ENCODE data around the gene RBM20. TPM values are rescaled to one million over a fixed set of nuclear protein-coding genes. Genes with fewer than 3 reads are reported as not detected.
A peak's percentile ranks its signal among the peaks of the same experiment; 100 is the strongest.

Gene RBM20
- total RNA-seq, 3 donors from 2014 or later: 0.48 to 3.1 (median 1.6) TPM

DNA sequence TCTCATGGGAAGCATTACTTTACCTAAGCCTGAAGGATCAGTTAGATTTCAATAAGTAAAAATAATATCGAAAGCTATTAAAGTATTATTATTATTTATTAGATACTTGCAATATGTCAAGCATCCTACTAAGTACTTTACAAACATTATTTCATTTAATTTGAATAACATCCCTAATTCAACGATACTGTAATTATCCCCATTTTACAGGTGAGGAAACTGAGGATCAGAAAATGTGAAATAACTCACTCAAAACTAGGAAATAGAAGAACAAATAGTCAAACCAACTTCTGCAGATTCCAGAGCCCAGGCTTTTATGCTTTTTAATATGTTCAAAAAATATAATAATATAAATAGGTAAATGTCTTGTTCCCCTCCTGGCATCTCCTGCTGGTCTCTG, 217.3 kb downstream of the RBM20 start:
- Histone ChIP-seq H3K4me1 (peaks cover 8 to 34% of the 10 kb centered on the region in 2 donors), H3K9me3 (no peaks in the 10 kb centered on the region), H3K27me3 (no peaks in the 10 kb centered on the region), H3K4me3 (no peak overlapping the region), H3K36me3 (no peaks in the 10 kb centered on the region), H3K27ac (peak overlapping the region; percentile 79 to 85)
- no peak for DNase-seq (ENCODE audit: low spot score in 2 of 2)
- TF ChIP-seq, protein P1, sequence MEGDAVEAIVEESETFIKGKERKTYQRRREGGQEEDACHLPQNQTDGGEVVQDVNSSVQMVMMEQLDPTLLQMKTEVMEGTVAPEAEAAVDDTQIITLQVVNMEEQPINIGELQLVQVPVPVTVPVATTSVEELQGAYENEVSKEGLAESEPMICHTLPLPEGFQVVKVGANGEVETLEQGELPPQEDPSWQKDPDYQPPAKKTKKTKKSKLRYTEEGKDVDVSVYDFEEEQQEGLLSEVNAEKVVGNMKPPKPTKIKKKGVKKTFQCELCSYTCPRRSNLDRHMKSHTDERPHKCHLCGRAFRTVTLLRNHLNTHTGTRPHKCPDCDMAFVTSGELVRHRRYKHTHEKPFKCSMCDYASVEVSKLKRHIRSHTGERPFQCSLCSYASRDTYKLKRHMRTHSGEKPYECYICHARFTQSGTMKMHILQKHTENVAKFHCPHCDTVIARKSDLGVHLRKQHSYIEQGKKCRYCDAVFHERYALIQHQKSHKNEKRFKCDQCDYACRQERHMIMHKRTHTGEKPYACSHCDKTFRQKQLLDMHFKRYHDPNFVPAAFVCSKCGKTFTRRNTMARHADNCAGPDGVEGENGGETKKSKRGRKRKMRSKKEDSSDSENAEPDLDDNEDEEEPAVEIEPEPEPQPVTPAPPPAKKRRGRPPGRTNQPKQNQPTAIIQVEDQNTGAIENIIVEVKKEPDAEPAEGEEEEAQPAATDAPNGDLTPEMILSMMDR (IDR thresholded peaks at IDR 0.05): no peak
- TF ChIP-seq POLR2A (IDR thresholded peaks at IDR 0.05): no peak
- TF ChIP-seq POLR2AphosphoS5 (IDR thresholded peaks at IDR 0.05): no peak
- intact Hi-C loops (cut with DNase I; ENCODE audit: low total_unique reads): no loop called here

DNA sequence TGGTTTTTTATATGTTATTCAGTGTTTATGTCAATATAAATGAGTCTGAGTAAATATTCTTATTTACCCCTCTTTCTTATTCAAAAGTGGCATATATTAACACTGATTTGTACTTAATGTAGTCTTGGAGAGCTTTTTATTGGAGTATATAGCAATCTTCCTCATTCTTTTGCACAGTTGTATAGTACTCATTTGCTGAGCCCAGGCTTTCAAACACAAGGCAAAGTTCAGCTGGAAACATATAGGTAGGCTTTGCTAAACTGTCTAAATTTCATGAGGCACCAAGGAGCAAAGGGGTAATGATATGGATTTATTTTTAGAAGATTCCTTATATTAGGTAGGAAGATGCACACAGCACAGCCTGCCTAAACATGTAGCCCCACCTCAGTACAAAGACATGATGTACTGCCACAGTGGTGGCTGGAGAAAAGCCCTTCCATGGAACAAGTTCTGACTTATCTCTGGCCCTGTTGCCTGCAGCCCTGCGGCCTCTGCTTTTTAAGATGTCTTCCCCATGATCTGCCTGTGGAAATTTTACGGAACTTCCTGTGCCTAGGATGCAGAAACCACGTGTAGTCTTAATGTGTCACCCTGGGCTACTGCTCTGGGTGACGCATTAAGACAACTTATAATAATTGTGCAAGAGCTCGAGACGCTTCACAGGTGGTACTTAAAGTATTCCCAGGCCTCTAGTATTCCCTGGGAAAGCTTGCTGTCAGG, 218.0 kb downstream of the RBM20 start:
- intact Hi-C loops (cut with DNase I; ENCODE audit: low total_unique reads): no loop called here

DNA sequence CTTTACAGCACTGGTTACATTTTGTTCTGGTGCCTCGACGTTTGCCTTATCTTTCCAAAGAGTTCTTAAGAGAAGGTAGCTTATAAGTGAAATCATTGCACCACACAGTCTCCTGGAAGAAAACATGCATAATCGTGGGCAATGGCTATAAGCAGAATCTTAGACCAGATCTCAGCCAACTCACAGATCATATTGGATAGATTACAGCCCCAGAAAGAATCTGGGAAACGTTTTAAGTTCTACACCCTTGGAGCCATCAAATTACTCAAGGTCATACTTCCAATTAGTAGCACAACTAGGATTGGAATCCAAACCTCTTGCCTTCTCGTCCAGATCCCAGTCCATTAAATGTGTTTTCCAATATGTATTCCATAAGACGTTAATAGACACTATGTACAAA, 218.8 kb downstream of the RBM20 start:
- intact Hi-C loops (cut with DNase I; ENCODE audit: low total_unique reads): no loop called here
- TF ChIP-seq, protein P1 (IDR thresholded peaks at IDR 0.05): no peak
- TF ChIP-seq POLR2A (IDR thresholded peaks at IDR 0.05): no peak
- TF ChIP-seq POLR2AphosphoS5 (IDR thresholded peaks at IDR 0.05): no peak
- Histone ChIP-seq H3K36me3 (no peaks in the 10 kb centered on the region), H3K27ac (peak overlapping the region; percentile 27 to 85), H3K9me3 (no peaks in the 10 kb centered on the region), H3K27me3 (no peaks in the 10 kb centered on the region), H3K4me3 (no peak overlapping the region), H3K4me1 (peaks cover 8 to 32% of the 10 kb centered on the region in 2 donors)
- DNase-seq (ENCODE audit: low spot score in 2 of 2): no peak

More for the DNA sequence above, 218.0 kb downstream of the RBM20 start:
- H3K4me1 ChIP-seq: peaks cover 8 to 36% of the 10 kb centered on the region in 2 donors
- H3K27ac ChIP-seq: peak overlapping the region; percentile 27 to 85
- TF ChIP-seq, protein P1 (IDR thresholded peaks at IDR 0.05): no peak
- TF ChIP-seq POLR2A (IDR thresholded peaks at IDR 0.05) (no peak), POLR2AphosphoS5 (IDR thresholded peaks at IDR 0.05) (no peak)
- H3K36me3 ChIP-seq: no peaks in the 10 kb centered on the region
- no peaks in the 10 kb centered on the region for H3K9me3 ChIP-seq
- H3K4me3 ChIP-seq: no peak overlapping the region
- DNase-seq (ENCODE audit: low spot score in 2 of 2): peak in 1 of 2 donors; percentile 75
- no peaks in the 10 kb centered on the region for H3K27me3 ChIP-seq

DNA sequence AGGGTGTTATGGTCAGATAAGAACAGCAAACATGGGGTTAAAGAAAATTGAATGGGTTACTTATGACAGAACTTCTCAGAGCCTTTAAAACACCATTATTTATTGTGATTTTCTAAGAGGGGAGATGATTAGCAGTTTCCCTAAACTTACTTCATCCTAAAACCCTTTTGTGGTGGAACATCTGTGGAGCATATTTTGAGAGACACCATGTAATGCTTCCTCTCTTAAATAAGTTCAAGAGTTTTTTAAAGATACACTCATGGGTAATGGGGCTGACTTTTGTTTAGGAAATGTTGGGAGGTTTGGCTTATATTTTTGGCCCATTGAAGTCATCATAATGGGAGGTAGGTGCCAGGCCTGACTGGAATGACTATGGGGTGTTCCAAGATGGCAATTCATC, 219.2 kb downstream of the RBM20 start:
- intact Hi-C loops (cut with DNase I; ENCODE audit: low total_unique reads): no loop called here
- no peaks in the 10 kb centered on the region for H3K36me3 ChIP-seq
- no peaks in the 10 kb centered on the region for H3K9me3 ChIP-seq
- peak overlapping the region; percentile 76 to 85 for H3K27ac ChIP-seq
- no peak for DNase-seq (ENCODE audit: low spot score in 2 of 2)
- TF ChIP-seq POLR2A (IDR thresholded peaks at IDR 0.05) (no peak), POLR2AphosphoS5 (IDR thresholded peaks at IDR 0.05) (no peak)
- TF ChIP-seq, protein P1 (IDR thresholded peaks at IDR 0.05): no peak
- no peak overlapping the region for H3K4me3 ChIP-seq
- peaks cover 8 to 32% of the 10 kb centered on the region in 2 donors for H3K4me1 ChIP-seq
- no peaks in the 10 kb centered on the region for H3K27me3 ChIP-seq

DNA sequence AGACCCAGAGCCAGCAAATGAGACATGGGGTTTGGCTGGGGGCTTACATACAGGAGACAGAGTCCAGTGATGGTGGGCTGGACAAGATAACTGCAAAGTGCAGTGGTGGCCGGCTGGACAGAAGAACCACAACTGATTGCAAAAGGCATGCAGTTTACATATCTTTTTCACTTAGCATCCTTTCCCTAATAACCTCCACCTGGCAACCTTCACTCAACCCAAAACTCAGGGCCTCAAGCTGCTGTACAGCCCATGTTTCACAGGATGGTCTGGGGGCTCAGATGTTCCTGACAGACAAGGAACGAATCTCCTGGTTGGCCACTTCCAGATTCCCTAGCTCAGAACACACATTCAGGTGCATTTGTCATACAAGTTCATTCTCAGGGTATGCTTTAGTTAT, 219.8 kb downstream of the RBM20 start:
- Histone ChIP-seq H3K9me3 (no peaks in the 10 kb centered on the region), H3K27me3 (no peaks in the 10 kb centered on the region), H3K36me3 (no peaks in the 10 kb centered on the region), H3K4me1 (peaks cover 8 to 32% of the 10 kb centered on the region in 2 donors), H3K27ac (peak overlapping the region; percentile 76 to 85), H3K4me3 (no peak overlapping the region)
- no peak for DNase-seq (ENCODE audit: low spot score in 2 of 2)
- intact Hi-C loops (cut with DNase I; ENCODE audit: low total_unique reads): no loop called here
- no peak for TF ChIP-seq POLR2A (IDR thresholded peaks at IDR 0.05)
- TF ChIP-seq, protein P1 (IDR thresholded peaks at IDR 0.05): no peak
- TF ChIP-seq POLR2AphosphoS5 (IDR thresholded peaks at IDR 0.05): no peak

Data from breast epithelium (tissue), 4 donors.